AG09319 (cell line): ENCODE data around the gene CNGB1.
"Not testable (repeated sequence)": the region's sequence is repeated elsewhere in the genome, so short reads cannot be mapped to it uniquely, and the experiment has no call there.

ENCODE experiments used
- DNase-seq: peaks from one replicate; pipeline ENCODE4 v3.0.0-alpha.2; 2010; ENCODE audit warnings: low read depth; ENCODE audit errors: extremely low read depth
- CTCF ChIP-seq: IDR thresholded peaks from 2 replicates; pipeline ENCODE4 v1.5.1; 2011; ENCODE audit warnings: low read depth, mild to moderate bottlenecking, inconsistent platforms, low read length, moderate library complexity

Gene CNGB1

GRCh38 chr16:57882206-57882605 is 88.7 kb downstream of the CNGB1 start:
- no peak for DNase-seq
- no peak for TF ChIP-seq CTCF

DNA sequence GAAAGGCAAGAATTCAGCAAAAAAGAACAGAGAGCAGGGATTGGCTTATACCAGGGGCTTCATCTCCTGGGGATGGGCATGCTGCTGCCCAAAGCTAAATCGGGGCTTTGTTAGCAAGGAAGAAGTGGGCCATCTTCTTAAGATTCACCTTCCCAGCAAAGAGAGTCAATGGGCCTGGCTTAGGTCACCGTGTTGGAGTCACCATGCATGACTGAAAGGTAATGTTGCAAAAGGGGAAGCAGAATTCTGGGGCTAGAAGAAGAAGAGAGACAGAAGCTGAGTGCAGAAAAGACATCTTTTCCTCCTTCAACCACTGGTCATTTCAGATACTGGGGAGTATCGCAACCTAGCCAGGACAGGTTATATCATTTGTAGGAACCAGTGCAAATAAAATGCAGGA is 92.3 kb downstream of the CNGB1 start:
- DNase-seq, result no peak
- TF ChIP-seq CTCF, result no peak

- TF ChIP-seq CTCF, result no peak
- no peak for DNase-seq
These were observed 94.7 kb downstream of the CNGB1 start for GRCh38 chr16:57876210-57876609.

DNA sequence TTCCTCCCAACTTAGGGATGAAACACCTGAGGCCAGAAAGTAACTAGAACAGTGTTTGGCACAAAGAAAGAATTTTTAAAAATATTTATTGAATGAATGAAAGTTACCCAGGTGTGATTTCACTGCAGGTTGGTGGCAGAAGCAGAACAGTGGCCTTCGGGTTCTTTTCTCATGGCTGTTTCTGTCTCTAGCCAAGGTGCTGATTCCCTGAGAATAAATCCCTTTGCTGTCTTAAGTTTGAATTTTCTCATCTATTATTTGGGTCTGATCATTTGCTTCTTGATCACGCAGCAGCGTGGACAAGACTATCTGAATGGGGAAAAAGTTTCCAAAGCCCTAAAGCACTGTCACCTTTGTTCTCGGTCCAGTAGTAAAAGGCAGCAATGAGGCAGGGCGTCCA is 95.6 kb downstream of the CNGB1 start:
- no peak for DNase-seq
- TF ChIP-seq CTCF, result no peak

DNA sequence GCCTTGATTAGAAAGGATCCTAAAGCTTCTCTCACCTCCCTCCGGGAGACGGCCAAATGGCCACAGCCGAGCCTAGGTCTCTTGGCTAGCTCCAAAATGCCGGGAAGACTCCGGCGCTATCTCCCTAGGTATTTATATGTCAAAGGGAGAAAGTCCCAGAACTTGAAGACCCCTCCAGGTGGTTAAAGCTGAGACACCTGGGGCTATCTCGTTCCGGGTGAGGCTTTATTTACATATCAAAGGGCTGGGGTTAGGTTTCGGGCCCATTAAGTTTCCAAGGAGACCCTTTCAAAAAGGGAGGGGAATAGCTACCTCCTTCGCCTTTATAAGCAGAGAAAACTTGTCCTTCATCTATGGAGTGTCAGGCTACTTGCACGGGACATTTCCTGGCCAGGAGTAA is 97.7 kb downstream of the CNGB1 start:
- TF ChIP-seq CTCF, result no peak
- DNase-seq, result no peak

DNA sequence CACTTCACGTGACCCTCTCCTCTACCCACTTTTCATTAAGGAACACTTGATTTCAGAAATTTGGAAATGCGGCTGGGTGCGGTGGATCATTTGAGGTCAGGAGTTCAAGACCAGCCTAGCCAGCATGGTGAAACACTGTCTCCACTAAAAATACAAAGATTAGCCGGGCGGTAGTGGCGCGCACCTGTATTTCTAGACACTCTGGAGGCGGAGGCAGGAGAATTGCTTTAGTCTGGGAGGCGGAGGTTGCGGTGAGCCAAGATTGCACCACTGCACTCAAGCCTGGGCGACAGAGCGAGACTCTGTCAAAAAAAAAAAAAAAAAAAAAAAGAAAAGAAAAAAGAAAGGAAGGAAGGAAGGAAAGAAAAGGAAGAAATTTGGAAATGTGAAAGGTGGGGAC is 98.2 kb downstream of the CNGB1 start:
- not testable (repeated sequence) for DNase-seq

DNA sequence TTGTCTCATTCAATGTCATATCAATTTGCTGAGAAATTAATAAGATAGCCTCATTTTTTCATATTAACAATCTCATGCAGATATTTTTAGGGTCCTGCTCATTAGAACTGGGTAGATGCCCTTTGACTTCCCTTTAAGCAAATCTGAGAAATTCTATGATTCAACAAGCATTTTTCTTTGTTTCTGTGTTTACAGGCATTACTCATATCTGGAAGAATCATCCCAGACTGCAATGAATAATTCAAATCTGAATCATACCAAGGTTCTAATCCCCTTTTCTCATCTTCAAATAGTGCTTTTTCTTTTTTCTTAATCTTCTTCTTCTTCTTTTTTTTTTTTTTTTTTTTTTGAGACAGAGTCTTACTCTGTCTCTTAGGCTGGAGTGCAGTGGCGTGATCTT is 99.5 kb downstream of the CNGB1 start:
- peak; percentile 19 for DNase-seq
- TF ChIP-seq CTCF, result no peak

DNA sequence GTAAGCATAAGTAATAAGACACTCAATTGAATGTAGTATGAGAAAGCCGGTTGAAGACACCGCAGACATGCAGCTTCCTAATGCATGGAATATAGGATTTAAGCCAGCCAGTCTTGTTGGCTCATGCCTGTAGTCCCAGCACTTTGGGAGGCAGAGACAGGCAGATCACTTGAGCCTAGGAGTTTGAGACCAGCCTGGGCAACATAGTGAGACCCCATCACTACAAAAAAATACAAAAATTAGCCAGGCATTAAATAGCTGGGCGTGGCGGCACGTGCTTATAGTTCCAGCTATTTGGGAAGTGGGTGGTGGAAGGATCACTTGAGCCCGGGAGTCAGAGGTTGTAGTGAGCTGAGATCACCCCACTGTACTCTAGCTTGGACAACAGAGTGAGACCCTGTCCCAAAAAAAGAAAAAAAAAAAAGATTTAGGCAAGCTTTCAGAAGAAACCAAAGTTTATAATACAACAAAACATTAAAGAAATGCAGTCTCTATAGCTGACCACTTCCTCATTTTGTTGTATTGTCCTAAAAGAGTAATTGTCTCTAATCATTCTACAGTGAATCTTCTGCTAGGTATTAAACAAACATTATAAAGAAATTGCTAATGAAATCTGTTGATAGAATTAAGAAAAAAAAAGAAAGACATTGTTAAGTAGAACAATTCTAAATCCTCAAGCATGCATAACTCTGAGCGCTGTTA is 100.0 kb downstream of the CNGB1 start:
- no peak for TF ChIP-seq CTCF
- no peak for DNase-seq
